ENCODE data around the gene MKRN2.

GRCh38 chr3:12585181-12585580 is 28.3 kb downstream of the MKRN2 start:
- TF ChIP-seq, protein P1, sequence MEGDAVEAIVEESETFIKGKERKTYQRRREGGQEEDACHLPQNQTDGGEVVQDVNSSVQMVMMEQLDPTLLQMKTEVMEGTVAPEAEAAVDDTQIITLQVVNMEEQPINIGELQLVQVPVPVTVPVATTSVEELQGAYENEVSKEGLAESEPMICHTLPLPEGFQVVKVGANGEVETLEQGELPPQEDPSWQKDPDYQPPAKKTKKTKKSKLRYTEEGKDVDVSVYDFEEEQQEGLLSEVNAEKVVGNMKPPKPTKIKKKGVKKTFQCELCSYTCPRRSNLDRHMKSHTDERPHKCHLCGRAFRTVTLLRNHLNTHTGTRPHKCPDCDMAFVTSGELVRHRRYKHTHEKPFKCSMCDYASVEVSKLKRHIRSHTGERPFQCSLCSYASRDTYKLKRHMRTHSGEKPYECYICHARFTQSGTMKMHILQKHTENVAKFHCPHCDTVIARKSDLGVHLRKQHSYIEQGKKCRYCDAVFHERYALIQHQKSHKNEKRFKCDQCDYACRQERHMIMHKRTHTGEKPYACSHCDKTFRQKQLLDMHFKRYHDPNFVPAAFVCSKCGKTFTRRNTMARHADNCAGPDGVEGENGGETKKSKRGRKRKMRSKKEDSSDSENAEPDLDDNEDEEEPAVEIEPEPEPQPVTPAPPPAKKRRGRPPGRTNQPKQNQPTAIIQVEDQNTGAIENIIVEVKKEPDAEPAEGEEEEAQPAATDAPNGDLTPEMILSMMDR (IDR thresholded peaks at IDR 0.05), result no peak
- TF ChIP-seq POLR2A (IDR thresholded peaks at IDR 0.05), result no peak

Data from tibial nerve (tissue), 3 donors.